Breast epithelium (tissue), 4 donors: Measurements from ENCODE around the gene LEP. TPM values are rescaled to one million over a fixed set of nuclear protein-coding genes. Genes with fewer than 3 reads are reported as not detected.

Experiments
- DNase-seq, 2 donors: peaks; one replicate each; pipeline ENCODE4 v3.0.0-alpha.2; 2019; ENCODE audit warnings: low spot score in 2 of 2
- H3K27ac ChIP-seq, 2 donors: fragments of 200-600 bp; sonication (generic) in 1 of 2; one replicate each; pipeline ENCODE4 v1.5.1; 2016 to 2019; ENCODE audit warnings: mild to moderate bottlenecking in 1 of 2
- H3K27me3 ChIP-seq, 2 donors: fragments of 200-600 bp; sonication (generic) in 1 of 2; one replicate each; pipeline versions ENCODE4 v1.5.1 to v1.6.0; 2017 to 2019; ENCODE audit warnings: control low read depth in 1 of 2, mild to moderate bottlenecking in 1 of 2
- H3K36me3 ChIP-seq: fragments of 200-600 bp; one replicate; pipeline ENCODE4 v1.5.1; 2019
- H3K4me1 ChIP-seq, 2 donors: fragments of 200-600 bp; sonication (generic); one replicate each; pipeline ENCODE4 v1.5.1; 2016 to 2019; ENCODE audit warnings: control low read depth in 1 of 2
- H3K4me3 ChIP-seq, 3 donors: fragments of 200-600 bp; sonication (generic); 1 replicate in 2 of 3; 2 replicates in 1 of 3; pipeline ENCODE4 v1.5.1; 2016 to 2019; ENCODE audit warnings: mild to moderate bottlenecking in 3 of 3, moderate library complexity in 2 of 3
- H3K9me3 ChIP-seq, 2 donors: fragments of 200-600 bp; sonication (generic) in 1 of 2; one replicate each; pipeline ENCODE4 v1.5.1; 2016 to 2019; ENCODE audit warnings: control low read depth in 1 of 2
- CTCF ChIP-seq, 3 donors: fragments of 450-650 bp; IDR thresholded peaks; one replicate each; pipeline ENCODE4 v1.5.1; 2016 to 2017; ENCODE audit warnings: antibody characterized with exemption in 3 of 3, mild to moderate bottlenecking in 3 of 3, moderate library complexity in 3 of 3
- POLR2A ChIP-seq: fragments of 450-650 bp; IDR thresholded peaks from one replicate; pipeline ENCODE4 v1.6.1; 2016; ENCODE audit warnings: antibody characterized with exemption, mild to moderate bottlenecking, moderate library complexity
- POLR2AphosphoS5 ChIP-seq, 3 donors: sonication (generic); formaldehyde crosslinking; IDR thresholded peaks; one replicate each; pipeline ENCODE4 v1.6.1; 2017; ENCODE audit warnings: antibody characterized with exemption in 3 of 3
- intact Hi-C: fragments of 100-400 bp; cut with DNase I; formaldehyde crosslinking; loops from one replicate; pipeline ENCODE4 v1.15.1; 2023; ENCODE audit warnings: low total_unique reads
- total RNA-seq, 3 donors: library from RNA; depleted of rRNA; stranded (reverse); fragments of >200 nt; gene quantifications; one replicate each; pipeline ENCODE4 v1.1.0, GENCODE V29; 2016

Gene LEP
- total RNA-seq, 3 donors from 2014 or later = 41.6 to 498 (median 48.2) TPM

GRCh38 chr7:128206017-128206746 is 34.9 kb upstream of the LEP start:
- Histone ChIP-seq H3K36me3 (no peaks in the 10 kb centered on the region), H3K27ac (no peak overlapping the region), H3K4me3 (no peak overlapping the region), H3K27me3 (peaks cover 0 to 22% of the 10 kb centered on the region in 2 donors), H3K9me3 (no peaks in the 10 kb centered on the region), H3K4me1 (no peaks in the 10 kb centered on the region)
- no peak for TF ChIP-seq CTCF (IDR thresholded peaks at IDR 0.05)
- TF ChIP-seq POLR2A = no peak
- TF ChIP-seq POLR2AphosphoS5 (IDR thresholded peaks at IDR 0.05) = no peak
- DNase-seq = no peak
- intact Hi-C loops = no loop called here

- intact Hi-C loops = no loop called here
- Histone ChIP-seq H3K4me1 (no peaks in the 10 kb centered on the region), H3K9me3 (no peaks in the 10 kb centered on the region), H3K27me3 (peaks cover 0 to 14% of the 10 kb centered on the region in 2 donors), H3K4me3 (no peak overlapping the region), H3K36me3 (no peaks in the 10 kb centered on the region), H3K27ac (no peak overlapping the region)
- no peak for TF ChIP-seq POLR2A
- no peak for TF ChIP-seq POLR2AphosphoS5 (IDR thresholded peaks at IDR 0.05)
- TF ChIP-seq CTCF (IDR thresholded peaks at IDR 0.05) = no peak
- DNase-seq = no peak
Observed at GRCh38 chr7:128206747-128207500, 34.2 kb upstream of the LEP start.

- DNase-seq = no peak
Observed at GRCh38 chr7:128207609-128208008, 33.5 kb upstream of the LEP start.

GRCh38 chr7:128209229-128210035 is 31.6 kb upstream of the LEP start:
- H3K36me3 ChIP-seq = no peaks in the 10 kb centered on the region
- H3K27me3 ChIP-seq = peaks cover 0 to 4% of the 10 kb centered on the region in 2 donors
- no peaks in the 10 kb centered on the region for H3K4me1 ChIP-seq
- no peak overlapping the region for H3K27ac ChIP-seq
- no peak overlapping the region for H3K4me3 ChIP-seq
- DNase-seq = peak; percentile 50 to 64
- intact Hi-C loops = no loop called here
- H3K9me3 ChIP-seq = no peaks in the 10 kb centered on the region
- TF ChIP-seq POLR2AphosphoS5 (IDR thresholded peaks at IDR 0.05) (peak; percentile 24 to 70 (median 53)), CTCF (IDR thresholded peaks at IDR 0.05) (peak; percentile 80 to 99 (median 97)), POLR2A (no peak)

More at GRCh38 chr7:128207609-128208008, 33.5 kb upstream of the LEP start:
- Histone ChIP-seq H3K36me3 (no peaks in the 10 kb centered on the region), H3K27ac (no peak overlapping the region), H3K4me3 (no peak overlapping the region), H3K27me3 (peaks cover 0 to 7% of the 10 kb centered on the region in 2 donors), H3K9me3 (no peaks in the 10 kb centered on the region), H3K4me1 (no peaks in the 10 kb centered on the region)
- intact Hi-C loops = no loop called here
- no peak for TF ChIP-seq POLR2A
- TF ChIP-seq POLR2AphosphoS5 (IDR thresholded peaks at IDR 0.05) = no peak
- TF ChIP-seq CTCF (IDR thresholded peaks at IDR 0.05) = no peak
